Caco-2 (cell line): ENCODE results near the gene C4orf46. TPM values are rescaled to one million over a fixed set of nuclear protein-coding genes. Genes with fewer than 3 reads are reported as not detected.

ENCODE experiments used
- BruUV-seq: library from RNA; stranded (reverse); fragments of 400-500 nt; replicated peaks from 2 replicates; lab custom pipeline; 2021; lab: Mats Ljungman, UMichigan
- CTCF ChIA-PET: fragments of 300-600 bp; sonication (Branson Sonifier 250); formaldehyde crosslinking; loops from one replicate; lab custom pipeline; 2022; ENCODE audit warnings: antibody characterized with exemption; lab: Charles Lee
- POLR2A ChIA-PET: fragments of 300-600 bp; sonication (Branson Sonifier 250); formaldehyde crosslinking; loops from one replicate; lab custom pipeline; 2022; ENCODE audit warnings: antibody characterized with exemption; lab: Charles Lee
- DNase-seq, 2 experiments: peaks; one replicate each; pipeline versions ENCODE4 v3.0.0 to v3.0.0-alpha.2; 2020 to 2022
- H3K27me3 ChIP-seq: replicated peaks from 2 replicates; pipeline ENCODE4 v1.6.0; 2011; ENCODE audit warnings: low read length; ENCODE audit not compliant: control insufficient read depth, insufficient read depth
- H3K36me3 ChIP-seq: 2 replicates; pipeline ENCODE4 v1.5.1; 2011; ENCODE audit warnings: low read length; ENCODE audit not compliant: control insufficient read depth, insufficient read depth
- H3K4me1 ChIP-seq: fragments of 250-450 bp; sonication (Bioruptor Pico); 2 replicates; pipeline ENCODE4 v1.5.1; 2020; ENCODE audit warnings: mild to moderate bottlenecking
- H3K4me3 ChIP-seq: 2 replicates; pipeline ENCODE4 v1.5.1; 2011; ENCODE audit warnings: low read depth, mild to moderate bottlenecking, control low read depth, low read length
- H3K9me3 ChIP-seq: fragments of 250-450 bp; sonication (Bioruptor Pico); 2 replicates; pipeline ENCODE4 v1.5.1; 2020; ENCODE audit warnings: mild to moderate bottlenecking, moderate library complexity
- H3K27ac Mint-ChIP-seq: one replicate; pipeline ENCODE4 v1.8.0; 2022; ENCODE audit warnings: mixed read lengths; ENCODE audit not compliant: unreplicated experiment
- H3K27me3 Mint-ChIP-seq: one replicate; pipeline ENCODE4 v1.8.0; 2022; ENCODE audit warnings: mixed read lengths; ENCODE audit not compliant: insufficient read depth, unreplicated experiment
- H3K36me3 Mint-ChIP-seq: one replicate; pipeline ENCODE4 v1.8.0; 2022; ENCODE audit warnings: mild to moderate bottlenecking, mixed read lengths; ENCODE audit not compliant: insufficient read depth, unreplicated experiment
- H3K4me1 Mint-ChIP-seq: one replicate; pipeline ENCODE4 v1.8.0; 2022; ENCODE audit warnings: low read depth, mixed read lengths; ENCODE audit not compliant: unreplicated experiment
- H3K4me3 Mint-ChIP-seq: one replicate; pipeline ENCODE4 v1.8.0; 2022; ENCODE audit warnings: mild to moderate bottlenecking, moderate library complexity, mixed read lengths; ENCODE audit not compliant: unreplicated experiment
- H3K9me3 Mint-ChIP-seq: one replicate; pipeline ENCODE4 v1.8.0; 2022; ENCODE audit warnings: mixed read lengths; ENCODE audit not compliant: unreplicated experiment
- intact Hi-C: fragments of 100-400 bp; cut with micrococcal nuclease; formaldehyde crosslinking; loops from one replicate; pipeline ENCODE4 v1.10.0; 2022; ENCODE audit not compliant: unreplicated experiment
- total RNA-seq: library from RNA; stranded (reverse); gene quantifications from 2 replicates; pipeline ENCODE4 v1.2.3, GENCODE V29; 2022
- TF ChIP-seq, protein P1 (sequence below), 2 experiments: fragments of 200-600 bp in 1 of 2; IDR thresholded peaks; 1 replicate in 1 of 2; 2 replicates in 1 of 2; pipeline versions ENCODE4 v1.5.1 to v1.8.0; 2011 to 2022; ENCODE audit warnings: antibody characterized with exemption in 1 of 2, control low read depth in 1 of 2, inconsistent platforms in 1 of 2, low read depth in 1 of 2, low read length in 1 of 2, mild to moderate bottlenecking in 1 of 2, moderate library complexity in 1 of 2; ENCODE audit not compliant: insufficient read depth in 1 of 2, severe bottlenecking in 1 of 2, unreplicated experiment in 1 of 2

Gene C4orf46
- total RNA-seq, 1 experiment from 2014 or later: 17.4 TPM

DNA sequence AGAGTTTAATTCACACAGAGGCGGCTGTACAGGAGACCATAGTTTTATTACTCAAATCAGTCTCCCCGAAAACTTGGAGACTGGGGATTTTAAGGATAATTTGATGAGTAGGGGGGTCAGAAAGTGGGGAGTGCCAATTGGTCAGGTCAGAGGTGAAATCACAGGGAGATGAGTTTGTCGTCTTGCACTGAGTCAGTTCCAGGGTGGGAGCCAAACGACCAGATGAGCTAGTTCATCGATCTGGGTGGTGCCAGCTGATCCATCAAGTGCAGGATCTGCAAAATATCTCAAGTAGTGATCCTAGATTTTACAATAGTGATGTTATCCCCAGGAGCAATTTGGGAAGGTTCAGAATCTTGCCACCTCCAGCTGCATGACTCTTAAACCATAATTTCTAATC is 4.4 kb upstream of the C4orf46 start:
- peaks cover under 1% of the 10 kb centered on the region for H3K4me1 Mint-ChIP-seq
- no peaks in the 10 kb centered on the region for H3K36me3 ChIP-seq
- intact Hi-C loops: loop anchor here (10.0 kb wide), 1 partner anchor 369 kb away; no protein-coding TSS in a partner anchor
- ChIA-PET CTCF (no interaction called here), POLR2A (no interaction called here)
- H3K27ac Mint-ChIP-seq: no peak overlapping the region
- H3K36me3 Mint-ChIP-seq: peaks cover 9% of the 10 kb centered on the region
- H3K27me3 Mint-ChIP-seq: no peaks in the 10 kb centered on the region
- no peak overlapping the region for H3K4me3 ChIP-seq
- no peaks in the 10 kb centered on the region for H3K9me3 ChIP-seq
- H3K9me3 Mint-ChIP-seq: no peaks in the 10 kb centered on the region
- no peak overlapping the region for H3K4me3 Mint-ChIP-seq
- no TSS peak for BruUV-seq
- DNase-seq: no peak
- TF ChIP-seq, protein P1, sequence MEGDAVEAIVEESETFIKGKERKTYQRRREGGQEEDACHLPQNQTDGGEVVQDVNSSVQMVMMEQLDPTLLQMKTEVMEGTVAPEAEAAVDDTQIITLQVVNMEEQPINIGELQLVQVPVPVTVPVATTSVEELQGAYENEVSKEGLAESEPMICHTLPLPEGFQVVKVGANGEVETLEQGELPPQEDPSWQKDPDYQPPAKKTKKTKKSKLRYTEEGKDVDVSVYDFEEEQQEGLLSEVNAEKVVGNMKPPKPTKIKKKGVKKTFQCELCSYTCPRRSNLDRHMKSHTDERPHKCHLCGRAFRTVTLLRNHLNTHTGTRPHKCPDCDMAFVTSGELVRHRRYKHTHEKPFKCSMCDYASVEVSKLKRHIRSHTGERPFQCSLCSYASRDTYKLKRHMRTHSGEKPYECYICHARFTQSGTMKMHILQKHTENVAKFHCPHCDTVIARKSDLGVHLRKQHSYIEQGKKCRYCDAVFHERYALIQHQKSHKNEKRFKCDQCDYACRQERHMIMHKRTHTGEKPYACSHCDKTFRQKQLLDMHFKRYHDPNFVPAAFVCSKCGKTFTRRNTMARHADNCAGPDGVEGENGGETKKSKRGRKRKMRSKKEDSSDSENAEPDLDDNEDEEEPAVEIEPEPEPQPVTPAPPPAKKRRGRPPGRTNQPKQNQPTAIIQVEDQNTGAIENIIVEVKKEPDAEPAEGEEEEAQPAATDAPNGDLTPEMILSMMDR (IDR thresholded peaks at IDR 0.05; ENCODE audit: insufficient read depth in 1 of 2, low read depth in 1 of 2, low read length in 1 of 2, severe bottlenecking in 1 of 2, unreplicated experiment in 1 of 2): no peak
- peaks cover 11% of the 10 kb centered on the region; the same call in 1 of the 2 replicates for H3K4me1 ChIP-seq
- H3K27me3 ChIP-seq: no peaks in the 10 kb centered on the region

DNA sequence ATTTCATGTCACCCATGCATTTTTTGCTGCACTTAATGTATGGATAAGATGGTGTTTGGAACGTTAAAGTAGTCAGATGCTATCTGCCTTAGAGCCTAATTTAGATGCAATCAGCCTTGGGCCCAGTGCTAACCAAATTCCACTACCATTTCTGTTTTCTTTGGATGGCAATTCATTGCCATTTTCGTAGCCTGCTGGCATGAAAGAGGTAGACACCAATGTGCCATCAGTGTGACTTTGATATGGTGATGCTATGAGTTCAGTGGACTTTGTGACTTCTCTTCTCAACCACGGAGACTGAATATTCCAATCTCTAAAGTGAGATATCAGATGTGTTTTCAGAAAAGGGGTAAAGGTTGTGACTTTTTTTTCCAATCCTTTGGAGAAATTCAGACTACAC is 1.9 kb upstream of the C4orf46 start:
- no peaks in the 10 kb centered on the region for H3K9me3 ChIP-seq
- Mint-ChIP-seq H3K27ac (no peak overlapping the region), H3K36me3 (peaks cover 9% of the 10 kb centered on the region), H3K9me3 (no peaks in the 10 kb centered on the region), H3K4me1 (peaks cover 7% of the 10 kb centered on the region), H3K4me3 (no peak overlapping the region), H3K27me3 (no peaks in the 10 kb centered on the region)
- TF ChIP-seq, protein P1 (IDR thresholded peaks at IDR 0.05; ENCODE audit: insufficient read depth in 1 of 2, low read depth in 1 of 2, low read length in 1 of 2, severe bottlenecking in 1 of 2, unreplicated experiment in 1 of 2): no peak
- POLR2A ChIA-PET: no interaction called here
- peaks cover 14% of the 10 kb centered on the region; the same call in 1 of the 2 replicates for H3K4me1 ChIP-seq
- CTCF ChIA-PET: no interaction called here
- BruUV-seq: no TSS peak
- intact Hi-C loops: loop anchor here (5.0 to 10.0 kb wide), 3 partner anchors 371 to 774 kb away; no protein-coding TSS in a partner anchor
- H3K27me3 ChIP-seq: no peaks in the 10 kb centered on the region
- no peaks in the 10 kb centered on the region for H3K36me3 ChIP-seq
- H3K4me3 ChIP-seq: no peak overlapping the region
- DNase-seq: no peak

DNA sequence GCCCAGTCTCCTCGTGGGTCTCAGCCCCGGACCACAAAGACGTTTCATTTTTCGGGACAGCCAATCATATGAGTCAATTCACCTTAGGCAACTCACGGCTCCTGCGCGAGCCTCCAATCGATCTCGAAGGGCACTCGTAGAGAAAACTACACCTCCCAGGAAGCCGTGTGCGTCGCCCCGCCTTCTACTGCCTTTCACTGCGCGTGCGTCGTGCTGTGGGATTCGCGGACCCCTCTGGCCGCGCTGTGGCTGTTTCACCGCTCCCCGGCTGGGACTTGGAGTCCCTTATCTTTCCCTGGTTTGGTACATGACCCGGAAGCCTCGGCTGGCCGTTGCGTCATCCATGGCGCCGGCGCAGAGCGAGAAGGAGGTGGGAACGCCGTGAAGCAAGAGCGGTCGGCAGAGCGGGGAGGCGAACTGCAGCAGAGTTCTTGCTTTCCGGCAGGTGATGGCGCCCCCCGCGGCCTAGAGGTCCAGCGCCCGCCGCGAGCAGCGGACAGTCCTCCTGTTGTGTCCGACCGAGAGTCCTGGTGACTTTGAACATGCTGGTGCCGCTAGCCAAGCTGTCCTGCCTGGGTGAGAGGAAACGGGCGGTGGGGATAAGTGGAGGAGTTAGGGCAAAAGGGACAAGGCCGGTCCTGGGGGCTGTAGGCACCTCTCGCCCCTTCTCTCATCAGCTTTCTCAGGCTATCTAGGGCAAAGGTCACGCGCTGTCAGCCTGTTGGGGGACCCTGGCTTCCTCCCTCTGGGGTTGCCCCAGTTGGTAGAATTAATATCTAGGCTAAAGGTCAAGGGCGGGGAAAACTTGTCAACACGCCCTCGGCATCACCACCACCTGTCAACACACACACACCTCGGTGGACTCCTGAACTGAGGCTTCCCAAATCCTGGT is 474 bp upstream of the C4orf46 start, which contains the start of gene ETFDH:
Gene ETFDH (plus strand): TSS at position 382 of the 892 bp plus-strand sequence. CDS start 161 bp downstream, at position 543.
- H3K36me3 ChIP-seq: no peaks in the 10 kb centered on the region
- DNase-seq: peak; percentile 98 to 99
- Mint-ChIP-seq H3K27me3 (no peaks in the 10 kb centered on the region), H3K9me3 (no peaks in the 10 kb centered on the region), H3K36me3 (peaks cover 9% of the 10 kb centered on the region), H3K4me1 (peaks cover 7% of the 10 kb centered on the region), H3K27ac (peak within 1 kb of the TSS; percentile 98), H3K4me3 (peak within 1 kb of the TSS; percentile 100)
- TF ChIP-seq, protein P1 (IDR thresholded peaks at IDR 0.05; ENCODE audit: insufficient read depth in 1 of 2, low read depth in 1 of 2, low read length in 1 of 2, severe bottlenecking in 1 of 2, unreplicated experiment in 1 of 2): peak; percentile 41 to 70
- peaks cover 3% of the 10 kb centered on the region; the same call in 1 of the 2 replicates for H3K4me1 ChIP-seq
- H3K4me3 ChIP-seq: peak within 1 kb of the TSS; percentile 80
- CTCF ChIA-PET: no interaction called here
- intact Hi-C loops: loop anchor here (1.0 to 10.0 kb wide), 4 partner anchors 50 to 775 kb away; no protein-coding TSS in a partner anchor
- TSS peak; percentile 63 for BruUV-seq
- H3K27me3 ChIP-seq: no peaks in the 10 kb centered on the region
- POLR2A ChIA-PET: no interaction called here
- H3K9me3 ChIP-seq: no peaks in the 10 kb centered on the region
